GM12892 (cell line): Measurements from ENCODE around the gene TMEM242.

Experiments used
- POLR2A ChIP-seq: IDR thresholded peaks from 2 replicates; pipeline ENCODE4 v1.6.1; 2011; ENCODE audit warnings: low read depth, low read length, control low read depth
- POLR2AphosphoS5 ChIP-seq: IDR thresholded peaks from 2 replicates; pipeline ENCODE4 v1.6.1; 2011; ENCODE audit warnings: low read depth, low read length, control low read depth
- TAF1 ChIP-seq: IDR thresholded peaks from 2 replicates; pipeline ENCODE4 v1.6.1; 2011; ENCODE audit warnings: low read depth, mild to moderate bottlenecking, control low read depth, low read length, borderline replicate concordance

GRCh38 chr6:157261606-157262005, 61.7 kb downstream of the TMEM242 start:
- TF ChIP-seq POLR2A = no peak
- no peak for TF ChIP-seq POLR2AphosphoS5
- TF ChIP-seq TAF1 = no peak
